RWPE2 (cell line): Measurements from ENCODE around the gene LHB.

ENCODE experiments used
- ATAC-seq: fragments of 200-7000 bp; cut with Tn5 transposase; 3 replicates; pipeline ENCODE4 v1.9.1; 2021; ENCODE audit warnings: low read depth
- DNase-seq: peaks from one replicate; pipeline ENCODE4 v3.0.0-alpha.2; 2020; ENCODE audit warnings: low spot score
- H3K27ac ChIP-seq: fragments of 450-650 bp; 2 replicates; pipeline ENCODE4 v1.5.1; 2017; ENCODE audit warnings: mild to moderate bottlenecking; ENCODE audit not compliant: poor library complexity, severe bottlenecking
- H3K27me3 ChIP-seq: fragments of 250-450 bp; sonication (Bioruptor Pico); 2 replicates; pipeline ENCODE4 v1.5.1; 2021; ENCODE audit warnings: mild to moderate bottlenecking, moderate library complexity; ENCODE audit not compliant: insufficient read depth, poor library complexity, severe bottlenecking
- H3K36me3 ChIP-seq: fragments of 250-450 bp; sonication (Bioruptor Pico); 2 replicates; pipeline ENCODE4 v1.5.1; 2020; ENCODE audit warnings: low read depth, mild to moderate bottlenecking, moderate library complexity
- H3K4me1 ChIP-seq: fragments of 250-450 bp; sonication (Bioruptor Pico); 2 replicates; pipeline ENCODE4 v1.5.1; 2021; ENCODE audit warnings: mild to moderate bottlenecking, moderate library complexity; ENCODE audit not compliant: insufficient read depth, poor library complexity, severe bottlenecking
- H3K4me3 ChIP-seq: fragments of 250-450 bp; sonication (Bioruptor Pico); 2 replicates; pipeline ENCODE4 v1.5.1; 2021; ENCODE audit warnings: mild to moderate bottlenecking, moderate library complexity; ENCODE audit not compliant: severe bottlenecking
- H3K9me3 ChIP-seq: fragments of 250-450 bp; sonication (Bioruptor Pico); 2 replicates; pipeline ENCODE4 v1.5.1; 2021; ENCODE audit warnings: mild to moderate bottlenecking, moderate library complexity; ENCODE audit not compliant: severe bottlenecking
- TF ChIP-seq, protein P1 (sequence below): fragments of 450-650 bp; IDR thresholded peaks from one replicate; pipeline ENCODE4 v1.5.1; 2017; ENCODE audit warnings: mild to moderate bottlenecking, moderate library complexity; ENCODE audit not compliant: poor library complexity, severe bottlenecking

Gene LHB

DNA sequence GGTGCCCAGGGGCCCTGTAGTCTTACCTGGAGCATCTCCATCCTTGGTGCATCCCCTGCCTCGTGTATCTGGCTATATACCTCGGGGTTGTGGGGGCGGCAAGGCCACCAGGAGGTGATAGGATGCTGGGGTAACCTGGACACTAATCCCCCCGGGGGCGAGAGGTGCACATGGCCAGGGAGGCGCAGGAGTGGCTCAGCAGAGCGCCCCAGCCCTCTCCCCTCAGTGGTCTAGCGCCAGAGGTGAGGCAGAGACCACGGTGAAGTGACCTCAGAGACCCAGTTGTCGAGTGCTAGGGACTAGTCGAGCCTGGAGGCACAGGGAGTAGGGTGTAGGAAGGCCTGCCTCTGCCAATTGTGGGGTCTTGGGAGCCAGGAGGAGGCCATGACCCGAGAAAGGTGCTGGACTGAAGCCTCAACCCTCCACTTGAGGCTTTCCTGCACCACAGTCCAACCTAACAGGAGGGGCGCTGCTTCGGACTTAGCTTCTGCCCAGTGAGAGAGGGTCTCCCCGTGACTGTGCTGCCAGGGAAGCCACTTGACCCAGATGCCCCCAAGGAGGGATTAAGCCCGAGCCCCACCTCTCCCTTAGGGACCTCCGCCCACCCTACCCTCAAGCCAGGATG, at the start of gene LHB:
Gene LHB (minus strand): TSS at position 51 of the 625 bp plus-strand sequence. CDS start 10 bp downstream, at position 41.
- peak within 1 kb of the TSS; percentile 64 for H3K27ac ChIP-seq
- ATAC-seq (no peak), DNase-seq (no peak)

GRCh38 chr19:49065905-49066512, 49.1 kb upstream of the LHB start:
- H3K36me3 ChIP-seq, result no peaks in the 10 kb centered on the region
- H3K4me3 ChIP-seq, result no peak overlapping the region
- no peaks in the 10 kb centered on the region for H3K9me3 ChIP-seq
- no peak for ATAC-seq
- H3K27me3 ChIP-seq, result peaks cover 2% of the 10 kb centered on the region
- no peak for DNase-seq
- TF ChIP-seq, protein P1, sequence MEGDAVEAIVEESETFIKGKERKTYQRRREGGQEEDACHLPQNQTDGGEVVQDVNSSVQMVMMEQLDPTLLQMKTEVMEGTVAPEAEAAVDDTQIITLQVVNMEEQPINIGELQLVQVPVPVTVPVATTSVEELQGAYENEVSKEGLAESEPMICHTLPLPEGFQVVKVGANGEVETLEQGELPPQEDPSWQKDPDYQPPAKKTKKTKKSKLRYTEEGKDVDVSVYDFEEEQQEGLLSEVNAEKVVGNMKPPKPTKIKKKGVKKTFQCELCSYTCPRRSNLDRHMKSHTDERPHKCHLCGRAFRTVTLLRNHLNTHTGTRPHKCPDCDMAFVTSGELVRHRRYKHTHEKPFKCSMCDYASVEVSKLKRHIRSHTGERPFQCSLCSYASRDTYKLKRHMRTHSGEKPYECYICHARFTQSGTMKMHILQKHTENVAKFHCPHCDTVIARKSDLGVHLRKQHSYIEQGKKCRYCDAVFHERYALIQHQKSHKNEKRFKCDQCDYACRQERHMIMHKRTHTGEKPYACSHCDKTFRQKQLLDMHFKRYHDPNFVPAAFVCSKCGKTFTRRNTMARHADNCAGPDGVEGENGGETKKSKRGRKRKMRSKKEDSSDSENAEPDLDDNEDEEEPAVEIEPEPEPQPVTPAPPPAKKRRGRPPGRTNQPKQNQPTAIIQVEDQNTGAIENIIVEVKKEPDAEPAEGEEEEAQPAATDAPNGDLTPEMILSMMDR, result no peak
- H3K4me1 ChIP-seq, result peaks cover 7% of the 10 kb centered on the region
- no peak overlapping the region for H3K27ac ChIP-seq

More for the DNA sequence above, at the start of gene LHB:
- no peaks in the 10 kb centered on the region for H3K9me3 ChIP-seq
- H3K36me3 ChIP-seq, result peaks cover 15% of the 10 kb centered on the region
- TF ChIP-seq, protein P1, result no peak
- H3K4me1 ChIP-seq, result no peaks in the 10 kb centered on the region
- H3K27me3 ChIP-seq, result no peaks in the 10 kb centered on the region
- peak within 1 kb of the TSS; percentile 41 for H3K4me3 ChIP-seq

DNA sequence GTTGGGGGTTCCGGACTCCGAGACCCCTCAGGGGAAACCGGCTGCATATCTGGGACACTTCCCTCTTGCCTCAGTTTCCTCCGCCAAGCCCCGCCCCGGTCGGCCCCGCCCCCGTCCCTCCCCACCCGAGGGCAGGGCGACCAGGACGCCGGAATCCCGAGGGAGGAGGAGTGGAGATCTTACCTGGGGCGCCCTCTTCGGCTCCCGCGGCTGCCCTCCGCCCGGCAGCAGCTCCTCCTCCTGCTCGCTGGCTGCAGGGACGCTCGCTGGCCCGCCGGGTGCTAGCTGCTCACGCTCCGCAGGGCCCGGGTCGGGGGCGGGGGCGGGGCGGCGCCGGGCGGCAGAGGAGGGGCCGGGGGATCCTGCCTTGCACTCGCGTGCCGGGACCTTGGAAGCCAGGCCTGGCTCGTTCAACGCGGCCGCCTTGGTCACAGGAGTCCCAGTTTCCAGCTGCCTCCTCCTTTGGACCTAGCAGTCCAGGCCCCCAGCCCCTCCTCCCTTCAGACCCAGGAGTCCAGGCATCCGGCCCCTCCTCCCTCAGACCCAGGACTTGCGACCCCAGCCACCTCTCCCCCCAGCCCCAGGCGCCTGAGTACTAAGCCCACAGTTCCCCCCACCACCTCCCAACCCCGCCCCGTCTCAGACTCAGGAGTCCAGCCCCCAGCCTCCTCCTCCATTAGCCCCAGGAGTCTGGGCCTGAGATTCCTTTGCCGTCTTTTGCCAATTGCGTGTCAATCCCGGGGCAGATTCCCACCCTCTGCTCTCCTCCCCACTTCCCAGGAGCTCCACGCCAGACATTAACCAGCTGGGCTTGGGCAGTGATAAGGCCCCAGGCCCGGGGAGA, 48.1 kb upstream of the LHB start, which contains the start of gene NTF4:
Gene NTF4 (minus strand): TSS at position 51 of the 844 bp plus-strand sequence. CDS start 2,821 bp downstream, outside the sequence.
- Histone ChIP-seq H3K4me3 (peak within 1 kb of the TSS; percentile 40), H3K27me3 (no peaks in the 10 kb centered on the region), H3K4me1 (peaks cover 7% of the 10 kb centered on the region), H3K27ac (peak within 1 kb of the TSS; percentile 92), H3K9me3 (no peaks in the 10 kb centered on the region), H3K36me3 (no peaks in the 10 kb centered on the region)
- TF ChIP-seq, protein P1, result peak; percentile 18
- peak; percentile 66 for ATAC-seq
- peak; percentile 70 for DNase-seq

DNA sequence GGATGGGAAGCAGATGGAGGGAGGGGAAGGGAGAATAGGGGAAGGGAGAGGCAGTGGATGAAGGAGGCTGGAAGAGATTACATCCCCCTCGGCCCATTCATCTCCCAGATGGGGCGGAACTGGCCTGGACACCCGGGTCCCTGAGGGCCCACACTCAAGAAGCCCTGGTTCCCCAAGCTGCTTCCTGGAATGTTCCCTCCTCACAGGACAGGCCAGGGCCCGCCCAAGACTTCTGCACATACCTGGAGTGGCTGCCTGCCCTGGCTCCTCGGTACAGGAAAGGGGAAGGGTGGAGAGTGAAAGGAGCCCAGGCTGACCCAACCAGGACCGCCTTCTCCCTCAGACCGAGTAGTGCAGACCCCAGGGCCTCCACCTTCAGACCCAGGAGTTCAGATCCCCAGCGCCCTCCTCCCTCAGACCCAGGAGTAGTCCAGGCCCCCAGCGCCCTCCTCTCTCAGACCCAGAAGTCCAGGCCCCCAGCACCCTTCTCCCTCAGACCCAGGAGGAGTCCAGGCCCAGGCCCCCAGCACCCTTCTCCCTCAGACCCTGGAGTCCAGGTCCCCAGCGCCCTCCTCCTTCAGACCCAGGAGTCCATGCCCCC, 47.2 kb upstream of the LHB start:
- H3K4me3 ChIP-seq, result peak overlapping the region; percentile 40

More for the DNA sequence above, 47.2 kb upstream of the LHB start:
- Histone ChIP-seq H3K36me3 (no peaks in the 10 kb centered on the region), H3K27ac (peak overlapping the region; percentile 92), H3K4me1 (peaks cover 7% of the 10 kb centered on the region), H3K27me3 (no peaks in the 10 kb centered on the region), H3K9me3 (no peaks in the 10 kb centered on the region)
- DNase-seq (peak; percentile 90), ATAC-seq (peak; percentile 91)
- TF ChIP-seq, protein P1, result no peak
